Measurements from ENCODE around the gene HMGN2. TPM values are rescaled to one million over a fixed set of nuclear protein-coding genes. Genes with fewer than 3 reads are reported as not detected.
A peak's percentile ranks its signal among the peaks of the same experiment; 100 is the strongest.

The HMGN2 gene
- total RNA-seq (2014; rRNA removed; shearing (Covaris generic)) (330 and 377 TPM in 2 replicates), polyA plus RNA-seq (2016; fragmentation: Nextera tagmentation; extraction: Ambion mirVana) (1,101 and 1,122 TPM in 2 replicates)
- long read RNA-seq, transcript HMGN2-201 (6 exons, 1,191 nt): major isoform, 572 of 609 reads
- long read RNA-seq, partial matches to known transcripts: 19 of 609 reads
- long read RNA-seq, other reads (novel, unspliced or antisense): 8 of 609 reads

GRCh38 chr1:26472320-26472900, at the start of gene HMGN2:
HMGN2 (plus strand) TSS chr1:26472440; CDS start chr1:26472613, 173 bp downstream.
- peak within 1 kb of the TSS; percentile 96 for H3K4me3 ChIP-seq
- H3K36me3 Mint-ChIP-seq (ENCODE audit: low read depth): peaks cover 58% of the 10 kb centered on the region
- peak; percentile 96 for DNase-seq (ENCODE audit: low spot score)
- H3K4me1 ChIP-seq (ENCODE audit: insufficient read depth): peaks cover 21% of the 10 kb centered on the region
- peaks cover 38% of the 10 kb centered on the region for H3K4me1 Mint-ChIP-seq
- H3K9me3 Mint-ChIP-seq: peaks cover 3% of the 10 kb centered on the region; the same call in 1 of the 3 replicates
- peaks cover 9% of the 10 kb centered on the region; the same call in 1 of the 2 replicates for H3K27me3 ChIP-seq (ENCODE audit: insufficient read depth)
- ATAC-seq: peak; percentile 35
- H4K20me1 ChIP-seq (replicated peaks; ENCODE audit: insufficient read depth): peaks cover 32% of the 10 kb centered on the region
- peaks cover 53% of the 10 kb centered on the region for H3F3A ChIP-seq (replicated peaks; ENCODE audit: low read depth)
- peaks cover 34% of the 10 kb centered on the region for H3K36me3 ChIP-seq (ENCODE audit: insufficient read depth)
- TF ChIP-seq POLR2AphosphoS5 (IDR thresholded peaks at IDR 0.05; ENCODE audit: low read depth): peak; percentile 64
- no peak for TF ChIP-seq STAT1 (IDR thresholded peaks at IDR 0.05; ENCODE audit: unreplicated experiment)
- no peak for TF ChIP-seq EZH2 (IDR thresholded peaks at IDR 0.05; ENCODE audit: low read depth, unreplicated experiment)
- H2AFZ ChIP-seq: 0 out of 2 replicates have a peak within 1 kb of the TSS, but pooled peaks have one; percentile 69
- peak within 1 kb of the TSS; percentile 91 for H3K4me3 Mint-ChIP-seq
- peaks cover 23% of the 10 kb centered on the region for H3K79me2 ChIP-seq (replicated peaks; ENCODE audit: insufficient read depth)
- peak within 1 kb of the TSS; percentile 100 for H3K27ac Mint-ChIP-seq
- H3K27me3 Mint-ChIP-seq (ENCODE audit: insufficient read depth, low read depth, poor library complexity): peaks cover 33% of the 10 kb centered on the region
- H3K4me2 ChIP-seq: peak within 1 kb of the TSS; percentile 99
- peak within 1 kb of the TSS; percentile 100 for H3K27ac ChIP-seq (ENCODE audit: low read depth)
- H3K9me2 ChIP-seq (ENCODE audit: insufficient read depth): no peaks in the 10 kb centered on the region

- Histone ChIP-seq H3K27ac (ENCODE audit: low read depth) (peak overlapping the region; percentile 92), H4K20me1 (replicated peaks; ENCODE audit: insufficient read depth) (peaks cover 36% of the 10 kb centered on the region), H3K4me2 (peak overlapping the region; percentile 59), H2AFZ (no peak overlapping the region), H3K9me2 (ENCODE audit: insufficient read depth) (no peaks in the 10 kb centered on the region), H3K4me1 (ENCODE audit: insufficient read depth) (peaks cover 61% of the 10 kb centered on the region), H3K27me3 (ENCODE audit: insufficient read depth) (no peaks in the 10 kb centered on the region), H3K4me3 (peak overlapping the region; percentile 22; the same call in 1 of the 2 replicates), H3F3A (replicated peaks; ENCODE audit: low read depth) (peaks cover 60% of the 10 kb centered on the region), H3K36me3 (ENCODE audit: insufficient read depth) (peaks cover 36% of the 10 kb centered on the region), H3K79me2 (replicated peaks; ENCODE audit: insufficient read depth) (peaks cover 35% of the 10 kb centered on the region)
- Mint-ChIP-seq H3K36me3 (ENCODE audit: low read depth) (peaks cover 62% of the 10 kb centered on the region), H3K4me1 (peaks cover 59% of the 10 kb centered on the region), H3K27ac (peak overlapping the region; percentile 89), H3K4me3 (peak overlapping the region; percentile 60), H3K9me3 (no peaks in the 10 kb centered on the region), H3K27me3 (ENCODE audit: insufficient read depth, low read depth, poor library complexity) (peaks cover 22% of the 10 kb centered on the region)
- no peak for TF ChIP-seq ZNF331 (CRISPR knock-in tag; IDR thresholded peaks at IDR 0.05; ENCODE audit: low read depth)
- no peak for TF ChIP-seq NANOG (IDR thresholded peaks at IDR 0.05; ENCODE audit: borderline replicate concordance)
- TF ChIP-seq, protein P1, sequence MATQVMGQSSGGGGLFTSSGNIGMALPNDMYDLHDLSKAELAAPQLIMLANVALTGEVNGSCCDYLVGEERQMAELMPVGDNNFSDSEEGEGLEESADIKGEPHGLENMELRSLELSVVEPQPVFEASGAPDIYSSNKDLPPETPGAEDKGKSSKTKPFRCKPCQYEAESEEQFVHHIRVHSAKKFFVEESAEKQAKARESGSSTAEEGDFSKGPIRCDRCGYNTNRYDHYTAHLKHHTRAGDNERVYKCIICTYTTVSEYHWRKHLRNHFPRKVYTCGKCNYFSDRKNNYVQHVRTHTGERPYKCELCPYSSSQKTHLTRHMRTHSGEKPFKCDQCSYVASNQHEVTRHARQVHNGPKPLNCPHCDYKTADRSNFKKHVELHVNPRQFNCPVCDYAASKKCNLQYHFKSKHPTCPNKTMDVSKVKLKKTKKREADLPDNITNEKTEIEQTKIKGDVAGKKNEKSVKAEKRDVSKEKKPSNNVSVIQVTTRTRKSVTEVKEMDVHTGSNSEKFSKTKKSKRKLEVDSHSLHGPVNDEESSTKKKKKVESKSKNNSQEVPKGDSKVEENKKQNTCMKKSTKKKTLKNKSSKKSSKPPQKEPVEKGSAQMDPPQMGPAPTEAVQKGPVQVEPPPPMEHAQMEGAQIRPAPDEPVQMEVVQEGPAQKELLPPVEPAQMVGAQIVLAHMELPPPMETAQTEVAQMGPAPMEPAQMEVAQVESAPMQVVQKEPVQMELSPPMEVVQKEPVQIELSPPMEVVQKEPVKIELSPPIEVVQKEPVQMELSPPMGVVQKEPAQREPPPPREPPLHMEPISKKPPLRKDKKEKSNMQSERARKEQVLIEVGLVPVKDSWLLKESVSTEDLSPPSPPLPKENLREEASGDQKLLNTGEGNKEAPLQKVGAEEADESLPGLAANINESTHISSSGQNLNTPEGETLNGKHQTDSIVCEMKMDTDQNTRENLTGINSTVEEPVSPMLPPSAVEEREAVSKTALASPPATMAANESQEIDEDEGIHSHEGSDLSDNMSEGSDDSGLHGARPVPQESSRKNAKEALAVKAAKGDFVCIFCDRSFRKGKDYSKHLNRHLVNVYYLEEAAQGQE (IDR thresholded peaks at IDR 0.05; ENCODE audit: unreplicated experiment): no peak
- TF ChIP-seq CREB1 (CRISPR knock-in tag; IDR thresholded peaks at IDR 0.05; ENCODE audit: low read depth): no peak
- TF ChIP-seq EZH2phosphoT487 (IDR thresholded peaks at IDR 0.05; ENCODE audit: unreplicated experiment): no peak
- TF ChIP-seq STAT1 (IDR thresholded peaks at IDR 0.05; ENCODE audit: unreplicated experiment): no peak
- ATAC-seq (peak; percentile 52), DNase-seq (ENCODE audit: low spot score) (peak; percentile 69)
Observed at GRCh38 chr1:26429721-26430120, 42.5 kb upstream of the HMGN2 start.
